Ovary (tissue), 9 donors: ENCODE data around the gene MRPL55. TPM values are rescaled to one million over a fixed set of nuclear protein-coding genes. Genes with fewer than 3 reads are reported as not detected.

Experiments
- DNase-seq, 5 donors: peaks; one replicate each; pipeline ENCODE4 v3.0.0-alpha.2; 2019 to 2020
- H3K27ac ChIP-seq, 2 donors: fragments of 200-600 bp; one replicate each; pipeline versions ENCODE4 v1.5.1 to v1.8.0; 2019 to 2022
- H3K27me3 ChIP-seq: fragments of 200-600 bp; one replicate; pipeline ENCODE4 v1.8.0; 2022
- H3K36me3 ChIP-seq: fragments of 200-600 bp; sonication (generic); one replicate; pipeline ENCODE4 v1.5.1; 2019
- H3K4me1 ChIP-seq: one replicate; pipeline ENCODE4 v1.8.1; 2013; ENCODE audit warnings: mild to moderate bottlenecking, moderate library complexity; ENCODE audit not compliant: insufficient read depth
- H3K4me3 ChIP-seq: fragments of 200-600 bp; sonication (generic); one replicate; pipeline ENCODE4 v1.5.1; 2017
- H3K9me3 ChIP-seq, 2 donors: fragments of 200-600 bp in 1 of 2; sonication (generic) in 1 of 2; one replicate each; pipeline versions ENCODE4 v1.5.1 to v1.8.1; 2013 to 2019; ENCODE audit warnings: mild to moderate bottlenecking in 1 of 2, moderate library complexity in 1 of 2
- CTCF ChIP-seq, 3 donors: fragments of 450-650 bp in 2 of 3; fragments of 200-600 bp in 1 of 3; IDR thresholded peaks; one replicate each; pipeline versions ENCODE4 v1.5.1 to v1.8.0; 2016 to 2022; ENCODE audit warnings: antibody characterized with exemption in 3 of 3, mild to moderate bottlenecking in 1 of 3
- EP300 ChIP-seq: sonication (generic); formaldehyde crosslinking; IDR thresholded peaks from one replicate; pipeline ENCODE4 v1.6.1; 2017; ENCODE audit warnings: antibody characterized with exemption
- POLR2A ChIP-seq: fragments of 450-650 bp; IDR thresholded peaks from one replicate; pipeline ENCODE4 v1.6.1; 2017; ENCODE audit warnings: antibody characterized with exemption, mild to moderate bottlenecking, moderate library complexity
- WGBS, 3 donors: extraction: QIAGEN DNeasy Blood & Tissue Kit in 1 of 3; methylation state at CpG; one replicate each; pipeline versions ENCODE4 v1.1.5 to v1.1.7; 2013 to 2017; 5-methylcytosine and 5-hydroxymethylcytosine counted together
- intact Hi-C, 4 donors: fragments of 100-400 bp; cut with DNase I; formaldehyde crosslinking; loops; one replicate each; pipeline versions ENCODE4 v1.11.0 to v1.15.1; 2022 to 2023
- polyA plus RNA-seq, 2 donors: library from polyadenylated mRNA; stranded (reverse); fragments of 200-250 nt in 1 of 2; fragments of 350-450 nt in 1 of 2; fragmentation: Illumina TruSeq in 1 of 2; extraction: RNeasy Lipid Tissue Mini Kit (QIAGEN cat#74804) in 1 of 2; gene quantifications; one replicate each; pipeline ENCODE4 v1.2.3, GENCODE V29; 2013 to 2014
- total RNA-seq, 7 donors: library from RNA; depleted of rRNA in 2 of 7; stranded (reverse); fragments of >200 nt in 2 of 7; fragmentation: NEBNext Ultra II Directional in 3 of 7; extraction: Animal tissue kit (Norgen Biotek cat#: 25700) in 3 of 7; gene quantifications; one replicate each; pipeline versions ENCODE4 v1.1.0 to v1.2.4, GENCODE V29; 2016 to 2023
- donor health status: DM: no; HTN: no; CAD: no; lungs with moderate emphysema.
- donor health status: DM: no; HTN: no; CAD: no.
- donor health status: Bipolar disorder and iron deficiency.
- donor health status: DM: yes; HTN: yes; CAD: no.
- donor health status: DM: no; HTN: no; CAD: no.
- donor health status: DM: yes; HTN: yes; CAD: no.

MRPL55 gene
- total and polyA plus RNA-seq, 9 donors = 14.6 to 98.5 (median 43.3) TPM

- peaks cover 16% of the 10 kb centered on the region for H3K4me1 ChIP-seq
- H3K36me3 ChIP-seq = no peaks in the 10 kb centered on the region
- H3K9me3 ChIP-seq = no peaks in the 10 kb centered on the region
- 1 to 5% (median 3%) methylated on average over 24 to 25 of the region's 25 CpGs for WGBS, 3 donors
- intact Hi-C loops = loop anchor here in 1 of 4 donors (1.0 kb wide), 1 partner anchor 25 kb away; the partner anchor contains the start of gene IBA57
- H3K27me3 ChIP-seq = no peaks in the 10 kb centered on the region
- TF ChIP-seq CTCF (IDR thresholded peaks at IDR 0.05) (no peak), POLR2A (no peak), EP300 (no peak)
- DNase-seq = peak in 1 of 5 donors; percentile 38
- peak overlapping the region; percentile 83 for H3K4me3 ChIP-seq
- H3K27ac ChIP-seq = peak overlapping the region; percentile 24 to 88
Measured at GRCh38 chr1:228140724-228141225, 31.7 kb upstream of the MRPL55 start.

- intact Hi-C loops = loop anchor here in 2 of 4 donors (1.0 to 10.0 kb wide), 2 partner anchors 25 to 345 kb away; partner anchors contain the start of genes IBA57 (in 1 of the 2) and RNF187 (in 1 of the 2)
- Histone ChIP-seq H3K27ac (peak within 1 kb of the TSS; percentile 49 to 88), H3K4me3 (peak within 1 kb of the TSS; percentile 83), H3K27me3 (no peaks in the 10 kb centered on the region), H3K4me1 (peaks cover 16% of the 10 kb centered on the region), H3K9me3 (no peaks in the 10 kb centered on the region), H3K36me3 (no peaks in the 10 kb centered on the region)
- TF ChIP-seq EP300 = peak; percentile 81
- TF ChIP-seq POLR2A = peak; percentile 96
- peak; percentile 20 to 62 (median 55) for TF ChIP-seq CTCF (IDR thresholded peaks at IDR 0.05)
- 0% methylated on average over 78 to 95 of the region's 95 CpGs for WGBS, 3 donors
- DNase-seq = peak; percentile 99 to 100 (median 99)
Measured at GRCh38 chr1:228139931-228140723, 31.0 kb upstream of the MRPL55 start, which contains the start of gene GUK1. TSS of gene GUK1 (plus strand) at chr1:228140279. CDS start at chr1:228140303, 24 bp downstream.

- peaks cover 16% of the 10 kb centered on the region for H3K4me1 ChIP-seq
- intact Hi-C loops = loop anchor here in 1 of 4 donors (10.0 kb wide), 1 partner anchor 345 kb away; the partner anchor contains the start of gene RNF187
- peak overlapping the region; percentile 49 to 88 for H3K27ac ChIP-seq
- H3K4me3 ChIP-seq = peak overlapping the region; percentile 83
- TF ChIP-seq EP300 (no peak), POLR2A (peak; percentile 26)
- H3K36me3 ChIP-seq = no peaks in the 10 kb centered on the region
- H3K27me3 ChIP-seq = no peaks in the 10 kb centered on the region
- DNase-seq = no peak
- 20 to 22% (median 20%) methylated on average over 30 of the region's 30 CpGs for WGBS, 3 donors
- H3K9me3 ChIP-seq = no peaks in the 10 kb centered on the region
Measured at GRCh38 chr1:228139406-228139930, 30.4 kb upstream of the MRPL55 start.

GRCh38 chr1:228136901-228137300, 27.8 kb upstream of the MRPL55 start:
- intact Hi-C loops = loop anchor here in 1 of 4 donors (10.0 kb wide), 1 partner anchor 348 kb away; the partner anchor contains the start of gene RNF187
- TF ChIP-seq POLR2A (no peak), CTCF (IDR thresholded peaks at IDR 0.05) (no peak), EP300 (no peak)

More at GRCh38 chr1:228136901-228137300, 27.8 kb upstream of the MRPL55 start:
- H3K4me3 ChIP-seq = no peak overlapping the region
- DNase-seq = no peak
- 25 to 45% (median 32%) methylated on average over 1 of the region's 1 CpG for whole genome bisulfite sequencing, 3 donors
- no peaks in the 10 kb centered on the region for H3K36me3 ChIP-seq
- H3K27me3 ChIP-seq = no peaks in the 10 kb centered on the region
- no peaks in the 10 kb centered on the region for H3K9me3 ChIP-seq
- H3K4me1 ChIP-seq = peaks cover 9% of the 10 kb centered on the region
- no peak overlapping the region for H3K27ac ChIP-seq
